Lower leg skin (tissue), 4 donors: ENCODE measurements around the gene CPVL. TPM values are rescaled to one million over a fixed set of nuclear protein-coding genes. Genes with fewer than 3 reads are reported as not detected.

Experiments
- DNase-seq, 2 donors: peaks; one replicate each; pipeline ENCODE4 v3.0.0-alpha.2; 2019; ENCODE audit warnings: low spot score in 2 of 2
- H3K4me3 ChIP-seq: fragments of 200-600 bp; sonication (generic); 2 replicates; pipeline ENCODE4 v1.5.1; 2017; ENCODE audit warnings: mild to moderate bottlenecking, low read depth; ENCODE audit not compliant: poor library complexity, severe bottlenecking
- CTCF ChIP-seq, 3 donors: fragments of 450-650 bp; IDR thresholded peaks; one replicate each; pipeline ENCODE4 v1.5.1; 2016; ENCODE audit warnings: antibody characterized with exemption in 3 of 3, mild to moderate bottlenecking in 3 of 3, moderate library complexity in 2 of 3
- POLR2A ChIP-seq, 2 donors: fragments of 450-650 bp; IDR thresholded peaks; one replicate each; pipeline ENCODE4 v1.6.1; 2016 to 2017; ENCODE audit warnings: antibody characterized with exemption in 2 of 2, mild to moderate bottlenecking in 1 of 2, moderate library complexity in 1 of 2
- whole genome bisulfite sequencing, 2 donors: methylation state at CpG; one replicate each; pipeline ENCODE4 v1.1.5; 2018; 5-methylcytosine and 5-hydroxymethylcytosine counted together
- intact Hi-C: fragments of 100-400 bp; cut with DNase I; formaldehyde crosslinking; loops from one replicate; pipeline ENCODE4 v1.15.0; 2023; ENCODE audit warnings: low total_unique reads
- total RNA-seq, 4 donors: library from RNA; depleted of rRNA; stranded (reverse); fragments of >200 nt; gene quantifications; one replicate each; pipeline ENCODE4 v1.1.0, GENCODE V29; 2016

Gene CPVL
- total RNA-seq, 4 donors from 2014 or later = 8.8 to 17.5 (median 12.6) TPM

GRCh38 chr7:29086545-29086944 lies 59.8 kb downstream of the CPVL start:
- TF ChIP-seq POLR2A (IDR thresholded peaks at IDR 0.05) = no peak
- TF ChIP-seq CTCF (IDR thresholded peaks at IDR 0.05) = no peak
- WGBS, 2 donors = 89 to 91% methylated on average over 2 of the region's 2 CpGs
- intact Hi-C loops = no loop called here
- H3K4me3 ChIP-seq = no peak overlapping the region
- DNase-seq = no peak

GRCh38 chr7:29084832-29085231 lies 61.5 kb downstream of the CPVL start:
- no peak overlapping the region for H3K4me3 ChIP-seq
- no peak for DNase-seq
- intact Hi-C loops = no loop called here
- TF ChIP-seq POLR2A (IDR thresholded peaks at IDR 0.05) (no peak), CTCF (IDR thresholded peaks at IDR 0.05) (no peak)

- intact Hi-C loops = no loop called here
- TF ChIP-seq POLR2A (IDR thresholded peaks at IDR 0.05) = no peak
- TF ChIP-seq CTCF (IDR thresholded peaks at IDR 0.05) = no peak
- no peak overlapping the region for H3K4me3 ChIP-seq
- DNase-seq = no peak
- 46 to 51% methylated on average over 7 of the region's 7 CpGs for WGBS, 2 donors
Measured at GRCh38 chr7:29080803-29081202, 65.5 kb downstream of the CPVL start.

GRCh38 chr7:29078311-29079260 lies 67.8 kb downstream of the CPVL start:
- no peak for DNase-seq
- TF ChIP-seq CTCF (IDR thresholded peaks at IDR 0.05) (no peak), POLR2A (IDR thresholded peaks at IDR 0.05) (no peak)
- H3K4me3 ChIP-seq = no peak overlapping the region
- intact Hi-C loops = no loop called here
- 81 to 87% methylated on average over 4 of the region's 4 CpGs for WGBS, 2 donors

GRCh38 chr7:29077854-29078253 lies 68.5 kb downstream of the CPVL start:
- 94 to 97% methylated on average over 4 of the region's 4 CpGs for WGBS, 2 donors
- no peak for TF ChIP-seq POLR2A (IDR thresholded peaks at IDR 0.05)
- TF ChIP-seq CTCF (IDR thresholded peaks at IDR 0.05) = no peak
- no peak for DNase-seq
- no peak overlapping the region for H3K4me3 ChIP-seq
- intact Hi-C loops = no loop called here
